Vagina (tissue), 2 donors: Measurements from ENCODE around the gene CPA2.

Experiments
- CTCF ChIP-seq, 3 experiments: fragments of 450-650 bp in 2 of 3; fragments of 200-600 bp in 1 of 3; sonication (generic) in 1 of 3; IDR thresholded peaks; one replicate each; pipeline ENCODE4 v1.5.1; 2017 to 2019; ENCODE audit warnings: antibody characterized with exemption in 3 of 3, mild to moderate bottlenecking in 2 of 3, moderate library complexity in 2 of 3
- POLR2A ChIP-seq, 2 donors: fragments of 450-650 bp; IDR thresholded peaks; one replicate each; pipeline ENCODE4 v1.6.1; 2017; ENCODE audit warnings: antibody characterized with exemption in 2 of 2, mild to moderate bottlenecking in 2 of 2, moderate library complexity in 2 of 2
- POLR2AphosphoS5 ChIP-seq, 2 donors: sonication (generic); formaldehyde crosslinking; IDR thresholded peaks; one replicate each; pipeline ENCODE4 v1.9.0; 2017; ENCODE audit warnings: antibody characterized with exemption in 2 of 2, mild to moderate bottlenecking in 2 of 2, low read depth in 1 of 2; ENCODE audit not compliant: insufficient read depth in 1 of 2

GRCh38 chr7:130273081-130273932 is 6.6 kb downstream of the CPA2 start:
- TF ChIP-seq CTCF (IDR thresholded peaks at IDR 0.05) (no peak), POLR2AphosphoS5 (IDR thresholded peaks at IDR 0.05; ENCODE audit: insufficient read depth in 1 of 2, low read depth in 1 of 2) (no peak), POLR2A (IDR thresholded peaks at IDR 0.05) (no peak)
